Measurements from ENCODE around the gene CNTN5.

Gene CNTN5

DNA sequence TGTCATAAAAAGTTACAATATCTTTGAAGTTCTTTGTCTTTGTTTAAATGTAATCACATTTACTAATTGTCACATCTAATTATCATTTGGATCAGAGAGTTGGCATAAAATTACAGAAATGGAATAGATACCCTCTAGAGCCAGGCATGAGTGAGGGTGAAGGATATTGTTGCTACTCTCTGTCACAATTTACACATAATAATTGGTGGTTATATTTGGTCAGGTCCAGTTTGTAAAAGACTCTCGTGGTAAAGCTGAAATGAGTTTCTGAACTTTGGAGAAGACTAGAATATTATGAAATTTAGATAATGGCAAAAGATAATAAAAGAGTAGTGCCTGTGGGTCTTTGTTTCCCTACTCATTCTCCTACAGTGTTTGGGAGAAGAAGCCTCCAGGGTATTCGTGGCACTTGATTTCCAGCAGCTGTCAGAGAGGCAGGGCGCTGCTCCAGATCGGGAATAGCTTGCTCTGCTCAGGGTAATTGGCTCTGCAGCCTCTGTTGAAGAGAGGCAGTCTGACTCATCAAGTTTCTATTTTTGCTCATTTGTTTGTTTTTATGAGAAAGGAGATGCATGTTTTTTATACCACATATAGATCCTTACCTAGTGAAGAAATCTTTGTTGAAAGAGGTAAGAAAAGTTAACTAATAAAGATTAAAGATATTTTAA lies 349.9 kb downstream of the CNTN5 start:
- TF ChIP-seq, protein P1, sequence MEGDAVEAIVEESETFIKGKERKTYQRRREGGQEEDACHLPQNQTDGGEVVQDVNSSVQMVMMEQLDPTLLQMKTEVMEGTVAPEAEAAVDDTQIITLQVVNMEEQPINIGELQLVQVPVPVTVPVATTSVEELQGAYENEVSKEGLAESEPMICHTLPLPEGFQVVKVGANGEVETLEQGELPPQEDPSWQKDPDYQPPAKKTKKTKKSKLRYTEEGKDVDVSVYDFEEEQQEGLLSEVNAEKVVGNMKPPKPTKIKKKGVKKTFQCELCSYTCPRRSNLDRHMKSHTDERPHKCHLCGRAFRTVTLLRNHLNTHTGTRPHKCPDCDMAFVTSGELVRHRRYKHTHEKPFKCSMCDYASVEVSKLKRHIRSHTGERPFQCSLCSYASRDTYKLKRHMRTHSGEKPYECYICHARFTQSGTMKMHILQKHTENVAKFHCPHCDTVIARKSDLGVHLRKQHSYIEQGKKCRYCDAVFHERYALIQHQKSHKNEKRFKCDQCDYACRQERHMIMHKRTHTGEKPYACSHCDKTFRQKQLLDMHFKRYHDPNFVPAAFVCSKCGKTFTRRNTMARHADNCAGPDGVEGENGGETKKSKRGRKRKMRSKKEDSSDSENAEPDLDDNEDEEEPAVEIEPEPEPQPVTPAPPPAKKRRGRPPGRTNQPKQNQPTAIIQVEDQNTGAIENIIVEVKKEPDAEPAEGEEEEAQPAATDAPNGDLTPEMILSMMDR (IDR thresholded peaks at IDR 0.05; ENCODE audit: control extremely low read depth, extremely low read depth, low read depth, missing control alignments), result no peak
- CTCF ChIA-PET, result no interaction called here
- POLR2A ChIA-PET, result no interaction called here
- no peak for DNase-seq (ENCODE audit: extremely low spot score)

DNA sequence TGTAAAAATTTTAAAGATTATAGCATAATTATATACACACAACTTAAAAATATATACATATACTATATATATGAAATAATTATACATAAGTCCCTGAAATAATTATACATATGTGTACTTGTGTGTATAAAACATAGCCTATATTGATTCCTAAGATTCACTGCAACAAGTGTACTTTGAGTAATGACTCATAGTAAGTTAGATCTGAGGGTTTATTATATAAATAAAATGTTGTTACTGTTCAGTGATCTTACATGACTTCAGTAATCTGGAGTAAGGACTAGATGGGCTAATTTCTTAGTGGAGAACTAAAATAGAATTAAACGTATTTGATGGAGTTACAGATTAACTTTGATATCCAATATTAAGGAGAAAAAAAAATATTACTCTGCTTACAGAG lies 350.5 kb downstream of the CNTN5 start:
- CTCF ChIA-PET, result no interaction called here
- DNase-seq (ENCODE audit: extremely low spot score), result no peak
- TF ChIP-seq, protein P1 (IDR thresholded peaks at IDR 0.05; ENCODE audit: control extremely low read depth, extremely low read depth, low read depth, missing control alignments), result no peak
- POLR2A ChIA-PET, result no interaction called here

DNA sequence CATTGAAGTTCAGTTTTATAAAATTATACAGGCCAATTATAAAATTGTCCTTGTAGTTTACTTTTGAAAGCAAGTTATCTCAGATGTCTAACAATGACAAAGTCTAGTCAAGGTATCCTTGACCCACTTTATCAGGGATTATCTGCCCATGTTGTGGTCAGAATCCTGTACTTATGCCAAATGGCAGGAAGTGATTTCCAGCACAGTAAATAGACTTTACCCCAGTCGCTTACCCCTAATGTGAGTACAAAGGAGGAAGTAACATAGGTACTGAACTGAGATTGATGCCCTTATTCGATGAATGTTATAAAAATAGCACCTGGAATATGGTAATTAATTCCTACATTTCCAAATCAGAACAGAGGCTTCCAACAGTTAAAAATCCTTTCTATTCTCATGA lies 355.7 kb downstream of the CNTN5 start:
- ChIA-PET POLR2A (no interaction called here), CTCF (no interaction called here)
- no peak for DNase-seq (ENCODE audit: extremely low spot score)
- TF ChIP-seq, protein P1 (IDR thresholded peaks at IDR 0.05; ENCODE audit: control extremely low read depth, extremely low read depth, low read depth, missing control alignments), result no peak

DNA sequence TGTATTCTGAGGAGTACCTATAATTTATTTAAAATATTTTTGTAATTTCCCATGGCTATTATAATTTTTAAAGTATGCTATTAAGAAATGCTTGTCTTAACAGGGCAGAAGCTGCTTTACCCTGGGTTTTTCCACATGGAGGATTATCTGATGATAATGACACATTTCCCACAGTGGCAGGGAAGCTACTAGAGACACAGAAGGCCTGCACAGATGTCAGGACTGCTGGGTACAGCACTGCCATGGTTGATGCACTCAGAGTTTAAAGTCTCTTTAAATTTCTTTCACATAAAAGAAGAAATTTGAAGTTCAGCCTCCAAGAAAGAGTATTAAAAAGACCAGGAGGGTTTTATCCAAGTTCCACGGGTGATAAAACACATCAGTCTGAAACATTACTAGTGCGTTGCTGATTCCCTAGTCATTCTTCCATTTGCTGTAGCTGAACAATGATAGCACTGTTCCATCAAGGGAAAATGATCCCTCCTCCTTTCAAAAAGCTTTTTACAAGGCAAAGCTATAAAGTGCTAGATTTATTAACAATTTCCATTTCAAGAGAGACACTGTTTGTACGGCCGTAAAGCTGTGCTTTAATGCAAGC lies 363.0 kb downstream of the CNTN5 start:
- no peak for DNase-seq (ENCODE audit: extremely low spot score)
- POLR2A ChIA-PET, result no interaction called here
- CTCF ChIA-PET, result no interaction called here
- TF ChIP-seq, protein P1 (IDR thresholded peaks at IDR 0.05; ENCODE audit: control extremely low read depth, extremely low read depth, low read depth, missing control alignments), result no peak

DNA sequence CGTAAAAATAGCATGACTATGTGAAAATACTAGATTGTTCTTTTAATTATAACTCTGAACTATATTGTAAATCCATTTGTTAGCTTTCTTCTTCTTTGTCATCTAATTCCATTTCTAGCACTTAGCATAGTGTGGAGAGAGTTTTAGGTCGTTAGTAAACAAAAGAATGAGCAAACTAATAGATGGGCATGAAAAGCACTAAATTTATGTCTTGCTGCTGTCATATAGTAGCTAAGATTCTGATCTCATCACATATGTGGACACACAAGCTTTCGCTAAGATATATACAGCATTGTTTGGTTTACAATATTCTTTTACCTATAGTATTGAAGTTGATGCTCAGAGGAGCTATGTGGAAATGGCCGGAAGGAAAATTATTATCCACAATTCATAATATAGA lies 370.5 kb downstream of the CNTN5 start:
- DNase-seq (ENCODE audit: extremely low spot score), result no peak
- TF ChIP-seq, protein P1 (IDR thresholded peaks at IDR 0.05; ENCODE audit: control extremely low read depth, extremely low read depth, low read depth, missing control alignments), result no peak
- ChIA-PET POLR2A (no interaction called here), CTCF (interaction anchor here (0.7 kb wide), 1 partner anchor 136 kb away, joined by 3 read pairs; no protein-coding TSS in a partner anchor)

DNA sequence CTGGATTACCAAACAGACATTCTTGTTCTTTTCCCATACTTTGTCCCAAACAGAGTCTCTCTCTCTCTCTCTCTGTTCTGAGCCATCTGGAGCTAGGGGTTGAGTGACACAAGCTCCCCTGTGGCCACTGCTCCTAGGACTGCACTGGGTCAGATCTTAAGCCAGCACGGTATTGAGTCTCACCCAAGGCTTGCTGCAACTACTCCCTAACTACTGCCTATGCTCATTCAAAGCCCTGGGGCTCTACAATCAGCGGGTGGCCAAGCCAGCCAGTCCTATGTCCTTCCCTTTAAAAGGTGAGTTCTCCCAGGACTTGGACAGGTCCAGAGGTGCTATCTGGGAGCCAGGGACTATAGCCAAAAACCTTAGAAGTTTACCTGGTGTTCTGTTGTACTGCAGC lies 385.6 kb downstream of the CNTN5 start:
- TF ChIP-seq, protein P1 (IDR thresholded peaks at IDR 0.05; ENCODE audit: control extremely low read depth, extremely low read depth, low read depth, missing control alignments), result no peak
- POLR2A ChIA-PET, result no interaction called here
- DNase-seq (ENCODE audit: extremely low spot score), result no peak
- CTCF ChIA-PET, result no interaction called here
